CD4-positive, alpha-beta memory T cell (primary cell): ENCODE results near the gene CISH. TPM values are rescaled to one million over a fixed set of nuclear protein-coding genes. Genes with fewer than 3 reads are reported as not detected.

Experiments used
- CTCF ChIA-PET: fragments of 350-600 bp; sonication (Branson Sonifier 250); formaldehyde crosslinking; loops from one replicate; lab custom pipeline; 2021; ENCODE audit warnings: inconsistent platforms; ENCODE audit not compliant: partially characterized antibody; lab: Charles Lee
- POLR2A ChIA-PET: fragments of 350-600 bp; sonication (Branson Sonifier 250); formaldehyde crosslinking; loops from one replicate; lab custom pipeline; 2021; ENCODE audit not compliant: partially characterized antibody; lab: Charles Lee
- DNase-seq, 5 donors: peaks; one replicate each; pipeline versions ENCODE4 v3.0.0 to v3.0.0-alpha.2; 2020 to 2022; ENCODE audit warnings: mixed read lengths in 1 of 5
- H3K27ac ChIP-seq: one replicate; pipeline ENCODE4 v1.7.0; 2013; ENCODE audit warnings: low read depth, low read length
- H3K27me3 ChIP-seq: 2 replicates; pipeline ENCODE4 v1.7.0; 2013; ENCODE audit warnings: mild to moderate bottlenecking, low read length, moderate library complexity; ENCODE audit not compliant: insufficient read depth
- H3K36me3 ChIP-seq: 2 replicates; pipeline ENCODE4 v1.7.0; 2013; ENCODE audit warnings: mild to moderate bottlenecking, low read length, moderate library complexity; ENCODE audit not compliant: insufficient read depth
- H3K4me1 ChIP-seq: 2 replicates; pipeline ENCODE4 v1.7.0; 2013; ENCODE audit warnings: mild to moderate bottlenecking, low read length, moderate library complexity; ENCODE audit not compliant: insufficient read depth
- H3K4me3 ChIP-seq, 2 donors: one replicate each; pipeline ENCODE4 v1.7.0; 2013; ENCODE audit warnings: low read length in 2 of 2, mild to moderate bottlenecking in 1 of 2
- H3K9me3 ChIP-seq, 2 donors: one replicate each; pipeline ENCODE4 v1.7.0; 2013; ENCODE audit warnings: low read length in 2 of 2, control low read depth in 1 of 2; ENCODE audit not compliant: control insufficient read depth in 1 of 2
- H3K27ac Mint-ChIP-seq, 7 donors: one replicate each; pipeline ENCODE4 v1.8.0; 2020 to 2021; ENCODE audit warnings: mixed read lengths in 7 of 7, mild to moderate bottlenecking in 6 of 7, inconsistent platforms in 3 of 7, moderate library complexity in 3 of 7
- H3K27me3 Mint-ChIP-seq, 2 donors: one replicate each; pipeline ENCODE4 v1.8.0; 2020 to 2021; ENCODE audit warnings: mixed read lengths in 2 of 2
- H3K36me3 Mint-ChIP-seq, 2 donors: one replicate each; pipeline ENCODE4 v1.8.0; 2020 to 2021; ENCODE audit warnings: mixed read lengths in 2 of 2, inconsistent platforms in 1 of 2, mild to moderate bottlenecking in 1 of 2
- H3K4me1 Mint-ChIP-seq, 4 donors: one replicate each; pipeline ENCODE4 v1.8.0; 2020 to 2021; ENCODE audit warnings: mixed read lengths in 4 of 4, mild to moderate bottlenecking in 1 of 4
- H3K4me3 Mint-ChIP-seq, 8 donors: one replicate each; pipeline ENCODE4 v1.8.0; 2020 to 2021; ENCODE audit warnings: mixed read lengths in 8 of 8, mild to moderate bottlenecking in 7 of 8, moderate library complexity in 6 of 8, inconsistent platforms in 3 of 8
- H3K9me3 Mint-ChIP-seq, 8 donors: one replicate each; pipeline ENCODE4 v1.8.0; 2020 to 2021; ENCODE audit warnings: mixed read lengths in 8 of 8, mild to moderate bottlenecking in 5 of 8, inconsistent platforms in 3 of 8, moderate library complexity in 1 of 8
- intact Hi-C: fragments of 100-400 bp; cut with micrococcal nuclease; formaldehyde crosslinking; loops from one replicate; pipeline ENCODE4 v1.15.1; 2023
- polyA plus RNA-seq, 2 donors: library from polyadenylated mRNA; unstranded; fragments of 300-500 nt; fragmentation: Illumina TruSeq; gene quantifications; one replicate each; pipeline ENCODE4 v1.2.3, GENCODE V29; 2021
- total RNA-seq, 2 experiments: library from RNA; stranded (reverse); gene quantifications; one replicate each; pipeline ENCODE4 v1.2.3, GENCODE V29; 2021

The CISH gene
- total and polyA plus RNA-seq, 4 experiments from 2014 or later = 14.7 to 248 (median 53.6) TPM

- no peak for DNase-seq
- H3K9me3 ChIP-seq = no peaks in the 10 kb centered on the region
- POLR2A ChIA-PET = no interaction called here
- CTCF ChIA-PET = interaction anchor here (2.4 kb wide), 1 partner anchor 16 kb away, joined by 8 read pairs; no protein-coding TSS in a partner anchor
- Mint-ChIP-seq H3K4me3 (no peak overlapping the region), H3K27me3 (no peaks in the 10 kb centered on the region), H3K4me1 (peaks cover 19 to 46% (median 33%) of the 10 kb centered on the region in 4 donors), H3K9me3 (no peaks in the 10 kb centered on the region), H3K27ac (peak overlapping the region in 5 of 7 donors; percentile 25 to 84 (median 56)), H3K36me3 (peaks cover 25 to 60% of the 10 kb centered on the region in 2 donors)
- peaks cover 34% of the 10 kb centered on the region for H3K36me3 ChIP-seq
- no peak overlapping the region for H3K27ac ChIP-seq
- no peaks in the 10 kb centered on the region for H3K27me3 ChIP-seq
- H3K4me3 ChIP-seq = no peak overlapping the region
- H3K4me1 ChIP-seq = peaks cover 34% of the 10 kb centered on the region
- intact Hi-C loops = no loop called here
Measured at GRCh38 chr3:50639055-50639494, 27.5 kb upstream of the CISH start.

- Histone ChIP-seq H3K4me3 (no peak overlapping the region), H3K4me1 (peaks cover 45% of the 10 kb centered on the region), H3K27me3 (no peaks in the 10 kb centered on the region), H3K27ac (peak overlapping the region; percentile 10), H3K9me3 (no peaks in the 10 kb centered on the region), H3K36me3 (peaks cover 22% of the 10 kb centered on the region)
- peaks cover 30 to 57% (median 43%) of the 10 kb centered on the region in 4 donors for H3K4me1 Mint-ChIP-seq
- CTCF ChIA-PET = interaction anchor here (1.5 kb wide), 1 partner anchor 18 kb away, joined by 4 read pairs; no protein-coding TSS in a partner anchor
- no peaks in the 10 kb centered on the region for H3K9me3 Mint-ChIP-seq
- H3K27ac Mint-ChIP-seq = peak overlapping the region; percentile 35 to 92 (median 87)
- no peak overlapping the region for H3K4me3 Mint-ChIP-seq
- no peaks in the 10 kb centered on the region for H3K27me3 Mint-ChIP-seq
- DNase-seq = no peak
- intact Hi-C loops = no loop called here
- POLR2A ChIA-PET = interaction anchor here (0.8 to 2.2 kb wide), 2 partner anchors 14 to 21 kb away, joined by 3 to 11 read pairs; partner anchors contain the start of gene MAPKAPK3
- peaks cover 18 to 51% of the 10 kb centered on the region in 2 donors for H3K36me3 Mint-ChIP-seq
Measured at GRCh38 chr3:50637945-50638344, 26.4 kb upstream of the CISH start.

- ChIA-PET POLR2A (interaction anchor here (1.3 to 2.2 kb wide), 2 partner anchors 13 to 20 kb away, joined by 6 to 11 read pairs; partner anchors contain the start of gene MAPKAPK3), CTCF (interaction anchor here (0.9 to 1.8 kb wide), 3 partner anchors 11 to 17 kb away, joined by 3 to 5 read pairs (median 5); no protein-coding TSS in a partner anchor)
- DNase-seq = no peak
- Mint-ChIP-seq H3K4me3 (no peak overlapping the region), H3K27me3 (no peaks in the 10 kb centered on the region), H3K9me3 (no peaks in the 10 kb centered on the region), H3K4me1 (peaks cover 39 to 66% (median 53%) of the 10 kb centered on the region in 4 donors), H3K27ac (peak overlapping the region in 5 of 7 donors; percentile 35 to 91 (median 88)), H3K36me3 (peaks cover 13 to 49% of the 10 kb centered on the region in 2 donors)
- Histone ChIP-seq H3K27ac (no peak overlapping the region), H3K9me3 (no peaks in the 10 kb centered on the region), H3K27me3 (no peaks in the 10 kb centered on the region), H3K36me3 (peaks cover 16% of the 10 kb centered on the region), H3K4me3 (no peak overlapping the region), H3K4me1 (peaks cover 55% of the 10 kb centered on the region)
- intact Hi-C loops = no loop called here
Measured at GRCh38 chr3:50637011-50637410, 25.4 kb upstream of the CISH start.

GRCh38 chr3:50635066-50635465 lies 23.5 kb upstream of the CISH start:
- Mint-ChIP-seq H3K27me3 (no peaks in the 10 kb centered on the region), H3K9me3 (no peaks in the 10 kb centered on the region), H3K36me3 (peaks cover 0 to 37% of the 10 kb centered on the region in 2 donors), H3K4me1 (peaks cover 57 to 86% (median 72%) of the 10 kb centered on the region in 4 donors), H3K27ac (peak overlapping the region in 3 of 7 donors; percentile 19 to 78 (median 39)), H3K4me3 (peak overlapping the region in 4 of 8 donors; percentile 16 to 57 (median 23))
- intact Hi-C loops = no loop called here
- Histone ChIP-seq H3K27ac (no peak overlapping the region), H3K9me3 (no peaks in the 10 kb centered on the region), H3K4me1 (peaks cover 74% of the 10 kb centered on the region), H3K27me3 (no peaks in the 10 kb centered on the region), H3K4me3 (no peak overlapping the region), H3K36me3 (no peaks in the 10 kb centered on the region)
- ChIA-PET CTCF (interaction anchor here (0.7 to 5.3 kb wide), 5 partner anchors 13 to 63 kb away, joined by 3 to 43 read pairs (median 3); partner anchors contain the start of gene MAPKAPK3), POLR2A (interaction anchor here (1.0 kb wide), 1 partner anchor 15 kb away, joined by 3 read pairs; no protein-coding TSS in a partner anchor)
- DNase-seq = no peak

GRCh38 chr3:50633230-50633790 lies 21.7 kb upstream of the CISH start:
- Mint-ChIP-seq H3K27me3 (no peaks in the 10 kb centered on the region), H3K27ac (peak overlapping the region in 6 of 7 donors; percentile 62 to 87 (median 80)), H3K4me3 (peak overlapping the region in 3 of 8 donors; percentile 50 to 62 (median 60)), H3K9me3 (no peaks in the 10 kb centered on the region), H3K4me1 (peaks cover 65 to 91% (median 80%) of the 10 kb centered on the region in 4 donors), H3K36me3 (peaks cover 0 to 30% of the 10 kb centered on the region in 2 donors)
- Histone ChIP-seq H3K27ac (no peak overlapping the region), H3K36me3 (peaks cover 5% of the 10 kb centered on the region), H3K4me1 (peaks cover 92% of the 10 kb centered on the region), H3K27me3 (no peaks in the 10 kb centered on the region), H3K9me3 (no peaks in the 10 kb centered on the region), H3K4me3 (no peak overlapping the region)
- intact Hi-C loops = no loop called here
- no peak for DNase-seq
- ChIA-PET POLR2A (interaction anchor here (1.1 to 3.9 kb wide), 3 partner anchors 15 to 61 kb away, joined by 3 to 43 read pairs (median 8); partner anchors contain the start of gene MAPKAPK3), CTCF (interaction anchor here (1.0 to 5.3 kb wide), 7 partner anchors 13 to 23 kb away, joined by 3 to 43 read pairs (median 4); partner anchors contain the start of genes CISH and MAPKAPK3)

- H3K36me3 Mint-ChIP-seq = peaks cover 0 to 31% of the 10 kb centered on the region in 2 donors
- peaks cover 67 to 91% (median 81%) of the 10 kb centered on the region in 4 donors for H3K4me1 Mint-ChIP-seq
- ChIA-PET CTCF (interaction anchor here (1.0 to 5.3 kb wide), 9 partner anchors 8 to 757 kb away, joined by 3 to 43 read pairs (median 4); partner anchors contain the start of genes CISH and MAPKAPK3), POLR2A (interaction anchor here (1.1 to 3.9 kb wide), 4 partner anchors 9 to 60 kb away, joined by 3 to 43 read pairs (median 9); partner anchors contain the start of gene MAPKAPK3)
- H3K27me3 ChIP-seq = no peaks in the 10 kb centered on the region
- peak overlapping the region; percentile 1 for H3K27ac ChIP-seq
- no peak for DNase-seq
- peak overlapping the region; percentile 36 to 89 (median 81) for H3K27ac Mint-ChIP-seq
- H3K36me3 ChIP-seq = peaks cover 5% of the 10 kb centered on the region
- intact Hi-C loops = no loop called here
- no peak overlapping the region for H3K4me3 ChIP-seq
- H3K9me3 Mint-ChIP-seq = no peaks in the 10 kb centered on the region
- H3K27me3 Mint-ChIP-seq = no peaks in the 10 kb centered on the region
- H3K4me3 Mint-ChIP-seq = peak overlapping the region in 7 of 8 donors; percentile 11 to 66 (median 61)
- H3K4me1 ChIP-seq = peaks cover 93% of the 10 kb centered on the region
- no peaks in the 10 kb centered on the region for H3K9me3 ChIP-seq
Measured at GRCh38 chr3:50632450-50632849, 20.9 kb upstream of the CISH start.
